IPS-NIHi7 (cell line): ENCODE results near the gene ZCWPW1.

ENCODE experiments used
- DNase-seq: peaks from one replicate; pipeline ENCODE4 v3.0.0; 2012; ENCODE audit warnings: mixed read lengths; ENCODE audit errors: extremely low spot score

ZCWPW1 gene

DNA sequence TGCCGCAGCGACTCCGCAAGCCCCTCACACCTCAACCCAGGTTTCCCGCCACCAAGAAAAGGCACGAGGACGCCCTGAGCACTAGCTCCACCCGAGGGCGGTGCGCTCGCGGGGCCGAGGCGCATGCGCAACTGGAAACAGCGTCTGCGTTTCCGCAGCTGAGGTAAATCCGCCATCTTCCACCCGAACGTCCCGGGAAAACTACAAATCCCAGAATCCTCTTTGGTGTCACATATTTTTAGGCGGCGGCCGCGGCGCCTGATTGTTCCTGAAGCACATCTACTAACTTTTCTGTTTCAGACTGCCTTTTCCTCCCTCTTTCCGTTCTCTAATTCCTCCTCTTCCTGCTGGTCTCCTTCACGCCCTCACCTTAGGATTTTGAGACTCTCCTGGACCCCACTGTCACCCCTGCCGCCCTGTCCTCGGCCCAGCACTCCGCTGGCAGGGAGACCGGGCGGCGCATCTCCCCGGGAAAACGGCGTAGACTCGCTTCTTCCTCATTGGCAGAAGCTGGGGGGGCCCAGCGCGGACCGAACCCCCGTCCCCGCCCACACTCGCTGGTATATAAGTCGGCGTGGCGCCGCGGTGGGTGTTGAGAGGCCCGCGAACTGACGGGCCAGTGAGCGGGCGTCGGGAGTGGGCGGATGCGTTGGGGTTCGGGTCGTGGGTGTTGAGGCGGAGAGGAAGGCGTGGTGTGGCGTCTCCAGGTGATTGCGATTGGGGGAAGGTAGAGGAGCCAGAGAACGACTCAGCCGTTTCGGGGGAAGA lies at the start of gene ZCWPW1:
Gene ZCWPW1 (minus strand): TSS at position 505 of the 768 bp plus-strand sequence. CDS start 8,054 bp downstream, outside the sequence.
- peak; percentile 94 for DNase-seq

- no peak for DNase-seq
Observed at GRCh38 chr7:100477871-100478267, 49.4 kb upstream of the ZCWPW1 start.

GRCh38 chr7:100476903-100477870 lies 48.7 kb upstream of the ZCWPW1 start:
- no peak for DNase-seq

- no peak for DNase-seq
Observed at GRCh38 chr7:100476101-100476780, 47.7 kb upstream of the ZCWPW1 start.

DNA sequence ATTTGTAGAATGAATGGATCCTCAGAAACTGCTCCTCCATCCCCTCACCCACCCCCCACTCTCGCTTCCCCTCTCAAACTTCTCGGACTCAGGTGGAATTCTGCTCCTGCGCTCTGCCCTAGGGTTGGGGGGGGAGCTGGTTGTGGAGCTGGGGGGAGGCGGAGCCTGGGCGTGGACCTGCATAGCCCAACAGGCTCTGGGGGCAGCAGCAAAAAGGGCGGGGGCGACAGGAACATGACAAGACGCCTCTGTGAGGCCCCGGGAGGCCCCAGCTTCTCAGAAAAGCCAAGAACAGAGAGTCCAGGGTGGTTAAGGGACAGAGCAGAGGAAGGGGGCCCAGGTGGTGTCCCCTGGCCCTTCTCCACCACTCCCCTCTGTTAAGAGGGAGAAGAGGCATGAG lies 47.0 kb upstream of the ZCWPW1 start:
- no peak for DNase-seq

- no peak for DNase-seq
Observed at GRCh38 chr7:100472854-100473499, 44.5 kb upstream of the ZCWPW1 start.

GRCh38 chr7:100472121-100472851 lies 43.8 kb upstream of the ZCWPW1 start:
- DNase-seq, result no peak

DNA sequence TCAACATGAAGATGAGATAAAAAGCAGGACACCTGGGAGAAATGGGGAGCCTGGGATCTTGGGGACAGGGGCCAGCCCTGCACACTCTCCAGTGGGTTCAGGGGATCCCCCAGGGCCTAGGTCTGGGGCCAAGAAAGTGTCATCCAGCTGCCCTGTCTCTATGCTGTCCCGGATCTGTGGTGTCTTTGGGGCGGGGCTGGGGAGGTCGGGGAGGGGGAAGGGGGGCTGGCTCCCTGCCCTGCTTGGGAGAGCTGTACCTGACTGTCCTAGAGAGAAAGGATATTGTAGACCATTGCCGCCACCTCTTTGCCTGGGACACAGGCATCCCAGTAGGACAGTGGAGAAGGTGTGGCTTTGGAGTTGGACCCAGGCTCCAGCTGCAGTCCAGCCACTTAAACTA lies 42.5 kb upstream of the ZCWPW1 start:
- DNase-seq, result no peak

DNA sequence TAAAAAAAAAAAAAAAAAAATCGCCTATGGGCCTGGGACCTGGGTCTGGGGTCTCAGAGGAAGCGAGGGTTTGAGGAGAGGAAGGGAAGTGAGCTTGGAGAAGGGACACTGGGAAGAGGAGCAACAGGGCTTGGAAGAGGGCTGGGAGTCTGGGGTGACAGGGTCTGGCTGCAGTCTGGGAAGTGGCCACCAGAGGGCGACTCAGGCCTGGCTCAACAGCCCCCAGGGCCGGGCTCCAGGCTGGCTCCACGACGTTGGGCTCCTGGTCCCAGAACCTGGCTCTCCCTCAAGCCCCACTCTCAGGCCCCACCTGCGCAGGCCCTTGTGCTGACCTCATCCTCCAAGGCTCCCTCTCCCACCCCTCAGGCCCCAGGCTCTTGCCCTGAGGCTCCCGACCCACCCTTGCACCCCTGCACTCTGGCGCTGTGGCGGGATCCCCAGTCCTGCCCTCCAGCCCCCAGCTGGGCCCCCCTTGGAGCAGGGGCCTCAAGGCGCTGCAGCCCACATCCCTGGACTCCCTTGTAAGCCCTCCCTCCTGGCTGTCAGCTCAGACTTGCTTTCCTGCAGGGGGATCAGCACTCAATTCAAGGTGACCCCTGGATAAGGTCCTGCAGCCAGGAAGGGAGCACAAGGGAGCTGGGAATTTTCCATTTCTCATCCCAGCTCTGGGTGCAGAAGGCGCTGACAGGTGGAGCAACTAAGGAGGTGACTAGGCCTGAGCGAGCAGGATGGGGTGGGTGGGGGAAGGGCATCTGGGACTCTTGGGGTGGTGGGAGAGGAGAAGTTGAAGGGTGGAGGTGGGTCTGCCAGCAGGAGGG lies 40.9 kb upstream of the ZCWPW1 start:
- DNase-seq, result peak; percentile 93

GRCh38 chr7:100467638-100468373 lies 39.3 kb upstream of the ZCWPW1 start:
- no peak for DNase-seq

DNA sequence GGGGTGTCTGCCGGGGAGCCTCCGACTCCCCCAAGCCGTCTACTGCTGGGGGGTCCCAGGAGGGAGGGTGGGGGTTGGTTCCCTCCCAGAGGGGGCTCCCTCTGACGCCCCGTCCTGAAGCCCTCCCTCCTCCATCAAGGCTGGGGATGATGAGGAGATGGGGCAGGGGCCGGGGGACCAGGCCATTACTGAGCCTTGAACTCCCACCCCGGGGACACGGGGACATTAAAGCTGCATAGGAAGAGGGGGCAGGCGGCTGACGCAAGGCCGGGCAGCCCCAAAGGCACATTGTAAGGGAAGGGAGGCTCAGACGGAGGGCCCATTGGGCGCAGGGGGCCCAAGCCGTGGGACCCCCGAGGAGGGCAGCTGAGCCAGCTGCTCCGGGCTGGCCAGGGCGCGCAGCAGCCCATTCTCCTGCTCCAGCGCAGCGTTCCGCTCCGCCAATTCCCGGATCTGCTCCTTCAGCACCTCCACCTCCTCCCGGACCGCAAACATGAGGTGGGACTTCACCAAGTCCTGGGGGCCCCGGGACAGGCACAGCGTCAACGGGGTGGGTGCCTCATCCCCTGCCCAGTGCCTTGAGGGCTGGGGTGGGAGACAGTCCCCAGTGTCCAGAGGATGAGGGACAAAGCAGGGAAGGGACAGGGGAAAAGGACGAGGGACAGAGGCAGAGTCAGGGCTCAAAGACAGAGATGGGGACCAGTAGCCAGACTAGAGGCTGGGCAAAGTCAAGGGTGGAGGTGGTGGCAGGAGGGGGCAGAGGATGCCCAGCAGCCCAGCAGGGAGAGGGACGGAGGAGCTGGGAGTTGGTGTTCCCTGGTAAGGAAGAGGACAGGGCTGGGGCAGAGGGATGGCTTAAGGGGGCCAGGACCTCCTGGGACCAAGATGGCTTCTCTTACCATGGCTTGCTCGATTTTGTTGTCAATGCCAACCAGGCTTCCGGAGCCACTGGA lies 38.4 kb upstream of the ZCWPW1 start:
- DNase-seq, result no peak

DNA sequence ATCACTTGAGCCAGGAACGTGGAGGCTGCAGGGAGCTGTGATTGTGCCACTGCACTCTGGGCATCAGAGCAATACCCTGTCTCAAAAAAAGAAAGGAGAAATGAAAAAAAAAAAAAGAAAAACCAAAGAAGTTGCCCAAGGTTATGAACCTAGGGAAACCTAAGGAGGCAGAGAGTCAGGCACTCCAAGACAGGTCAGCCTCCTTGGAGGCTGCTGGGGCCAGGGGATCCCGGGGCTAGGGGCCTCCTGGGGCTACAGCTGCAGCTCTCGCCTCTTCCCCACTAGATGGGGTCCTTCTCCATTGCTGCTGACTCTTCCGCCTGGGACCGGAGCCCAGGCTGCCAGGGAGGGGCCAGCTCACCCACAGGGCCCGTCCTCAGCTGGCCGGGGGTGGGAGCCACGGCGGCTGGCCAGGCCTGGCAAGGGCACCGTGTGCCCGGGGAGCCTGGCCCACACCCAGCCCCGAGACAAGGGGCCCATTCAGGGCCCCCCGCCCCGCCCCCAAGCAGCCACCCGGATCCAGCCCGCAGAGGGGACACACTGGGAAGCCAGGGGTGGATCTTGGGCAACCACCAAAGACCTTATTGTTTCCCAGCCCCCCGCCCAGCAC lies 37.3 kb upstream of the ZCWPW1 start:
- peak; percentile 90 for DNase-seq

GRCh38 chr7:100465299-100465698 lies 36.8 kb upstream of the ZCWPW1 start:
- no peak for DNase-seq

- no peak for DNase-seq
Observed at GRCh38 chr7:100464791-100465190, 36.3 kb upstream of the ZCWPW1 start.

DNA sequence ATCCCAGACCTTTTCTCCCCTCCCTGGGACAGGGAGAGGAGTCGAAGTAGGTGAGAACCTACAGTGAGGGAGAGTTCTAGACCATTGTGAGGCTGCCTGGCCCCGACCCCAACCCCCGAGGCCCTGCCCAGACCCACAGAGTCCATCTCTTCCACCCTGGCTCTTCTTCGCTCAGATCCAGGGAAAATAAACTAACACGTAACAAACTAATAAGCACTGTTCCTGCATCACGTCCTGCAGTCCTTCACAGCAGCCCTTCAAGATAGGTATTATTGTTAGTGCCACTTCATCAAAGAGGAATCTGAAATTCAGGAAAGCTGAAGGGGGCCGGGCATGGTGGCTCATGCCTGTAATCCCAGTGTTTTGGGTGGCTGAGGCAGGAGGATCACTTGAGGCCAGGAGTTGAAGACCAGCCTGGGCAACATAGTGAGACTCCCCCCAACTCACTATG lies 35.7 kb upstream of the ZCWPW1 start, which contains the start of gene SPACDR:
Gene SPACDR (minus strand): TSS at position 51 of the 451 bp plus-strand sequence. CDS start 235 bp downstream, outside the sequence.
- no peak for DNase-seq

GRCh38 chr7:100457033-100457432 lies 28.5 kb upstream of the ZCWPW1 start:
- no peak for DNase-seq

GRCh38 chr7:100456562-100456961 lies 28.1 kb upstream of the ZCWPW1 start:
- no peak for DNase-seq
